ENCODE data around the gene GOT1. TPM values are rescaled to one million over a fixed set of nuclear protein-coding genes. Genes with fewer than 3 reads are reported as not detected.

GOT1 gene
- total and polyA plus RNA-seq, 10 of the 15 experiments (the other 5 are each of a cell fraction or from before 2014, with no cell fraction given) = 32.5 to 67.5 (median 50.3) TPM

- ChIA-PET RAD21 (ENCODE audit: unreplicated experiment) (interaction anchor here (5.9 kb wide), 1 partner anchor 181 kb away, joined by 70 read pairs; no protein-coding TSS in a partner anchor), SMC1A (ENCODE audit: uncharacterized antibody, unreplicated experiment) (no interaction called here), POLR2A (no interaction called here), CTCF (interaction anchor here (1.3 to 10.1 kb wide), 3 partner anchors 34 to 279 kb away, joined by 3 to 233 read pairs (median 4); no protein-coding TSS in a partner anchor)
- 88% methylated on average over 6 of the region's 6 CpGs for WGBS (ENCODE audit: insufficient coverage, insufficient replicate concordance, low lambda C conversion rate, missing lambda C conversion rate)
- Histone ChIP-seq H3K4me2 (ENCODE audit: control insufficient read depth, insufficient read depth) (no peak overlapping the region), H3K4me3 (no peak overlapping the region), H3K27ac (ENCODE audit: control insufficient read depth, insufficient read depth) (no peak overlapping the region), H3K9me3 (replicated peaks; ENCODE audit: control insufficient read depth, insufficient read depth, low read length) (no peaks in the 10 kb centered on the region), H3K9ac (ENCODE audit: control insufficient read depth, insufficient read depth, low read length) (no peak overlapping the region), H4K20me1 (ENCODE audit: control insufficient read depth, insufficient read depth) (no peaks in the 10 kb centered on the region), H3K4me1 (ENCODE audit: control insufficient read depth, insufficient read depth, low read length) (peaks cover 4% of the 10 kb centered on the region; the same call in 1 of the 2 replicates), H3K27me3 (replicated peaks in 1 of 2; ENCODE audit: control insufficient read depth in 2 of 2, insufficient read depth in 2 of 2, low read length in 1 of 2) (no peaks in the 10 kb centered on the region), H2AFZ (ENCODE audit: control insufficient read depth, low read depth, low read length) (no peak overlapping the region), H3K36me3 (ENCODE audit: control insufficient read depth in 2 of 2, insufficient read depth in 2 of 2, low read length in 1 of 2) (no peaks in the 10 kb centered on the region), H3K79me2 (ENCODE audit: control insufficient read depth, insufficient read depth, low read length) (peaks cover 27% of the 10 kb centered on the region)
- TF ChIP-seq IRF3 (IDR thresholded peaks at IDR 0.05) (no peak), STAT1 (conservative IDR thresholded peaks at IDR 0.05) (no peak), JUND (IDR thresholded peaks at IDR 0.05; ENCODE audit: low read depth, low read length) (no peak), KDM1A (IDR thresholded peaks at IDR 0.05; ENCODE audit: borderline replicate concordance) (no peak), CTCF (IDR thresholded peaks at IDR 0.05 in 2 of 3, conservative IDR thresholded peaks at IDR 0.05 in 1 of 3; ENCODE audit: control insufficient read depth in 2 of 3, extremely low read depth in 1 of 3, insufficient read depth in 1 of 3, low read depth in 3 of 3, low read length in 3 of 3) (no peak), SMAD5 (IDR thresholded peaks at IDR 0.05; ENCODE audit: low read depth) (no peak), SKIL (IDR thresholded peaks at IDR 0.05; ENCODE audit: low read depth, poor library complexity, severe bottlenecking) (no peak)
- intact Hi-C loops (cut with micrococcal nuclease; ENCODE audit: unreplicated experiment) = no loop called here
- no peak for FAIRE-seq
- no TSS peak for BruUV-seq (replicated peaks)
- in situ Hi-C loops (cut with MboI) = loop anchor here (5.0 kb wide), 2 partner anchors 179 to 279 kb away; no protein-coding TSS in a partner anchor
- no peak for ATAC-seq
- no peak for DNase-seq (ENCODE audit: low read depth, low spot score)
Observed at GRCh38 chr10:99432881-99433280, 2.5 kb upstream of the GOT1 start.

Measured in GM12878 (cell line).